Measurements from ENCODE around the gene ZNF648.
A peak's percentile ranks its signal among the peaks of the same experiment; 100 is the strongest.
"Not testable (repeated sequence)": the region's sequence is repeated elsewhere in the genome, so short reads cannot be mapped to it uniquely, and the experiment has no call there.

ZNF648 gene, protein sequence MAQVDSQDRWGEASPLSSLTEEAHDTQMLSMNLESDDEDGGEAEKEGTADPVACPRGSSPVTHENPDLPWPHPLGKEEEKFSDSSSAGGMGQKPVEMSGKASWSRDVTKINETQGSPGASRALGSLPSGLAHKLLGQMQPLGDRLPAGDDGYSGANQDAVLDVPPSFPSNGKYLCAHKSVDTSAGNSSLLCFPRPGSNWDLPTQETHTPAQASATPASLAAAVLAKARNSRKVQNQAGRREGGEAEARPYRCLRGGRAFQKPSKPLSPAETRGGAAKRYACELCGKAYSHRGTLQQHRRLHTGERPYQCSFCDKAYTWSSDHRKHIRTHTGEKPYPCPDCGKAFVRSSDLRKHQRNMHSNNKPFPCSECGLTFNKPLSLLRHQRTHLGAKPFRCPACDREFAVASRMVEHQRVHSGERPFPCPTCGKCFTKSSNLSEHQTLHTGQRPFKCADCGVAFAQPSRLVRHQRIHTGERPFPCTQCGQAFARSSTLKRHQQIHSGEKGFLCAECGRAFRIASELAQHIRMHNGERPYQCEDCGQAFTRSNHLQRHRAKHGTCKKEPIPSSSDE

GRCh38 chr1:182061594-182061993, at the start of gene ZNF648:
ZNF648 (minus strand) TSS chr1:182061712; CDS start chr1:182058010, 3,702 bp downstream.
- no peak for DNase-seq

DNA sequence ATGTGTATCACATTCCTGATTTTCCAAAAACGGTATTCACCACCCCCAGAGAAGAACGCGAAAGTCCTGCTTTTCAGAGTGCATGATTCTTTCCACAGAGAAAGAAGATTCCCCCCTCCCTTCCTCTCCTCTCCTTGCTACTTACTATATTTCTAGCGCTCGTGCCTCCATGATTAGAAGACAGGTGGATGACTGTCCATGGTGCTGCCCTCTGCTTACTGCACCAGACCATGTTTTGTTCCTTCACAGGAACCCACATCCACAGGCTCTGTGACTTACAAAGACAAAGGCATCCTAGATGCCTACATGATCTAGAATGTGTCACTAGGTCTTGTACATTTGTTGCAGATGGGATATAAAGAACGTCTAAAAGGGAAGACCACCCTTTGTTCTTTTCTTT, 49.1 kb upstream of the ZNF648 start:
- DNase-seq, result no peak

DNA sequence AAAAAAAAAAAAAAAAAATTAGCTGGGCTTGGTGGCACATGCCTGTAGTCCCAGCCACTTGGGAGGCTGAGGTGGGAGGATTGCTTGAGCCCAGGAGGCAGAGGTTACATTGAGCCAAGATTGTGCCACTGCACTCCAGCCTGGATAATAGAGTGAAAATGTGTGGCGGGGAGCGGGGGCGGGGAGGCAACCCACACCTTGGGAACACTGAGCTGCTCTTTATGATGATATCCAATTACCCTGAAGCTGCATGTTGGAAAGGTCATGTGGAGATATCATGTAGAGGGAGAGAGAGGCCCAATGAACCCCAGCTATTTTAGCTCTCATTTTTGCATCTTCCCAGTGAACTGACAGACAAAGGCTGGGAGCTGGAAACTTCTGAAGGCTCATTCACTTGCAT, 48.3 kb upstream of the ZNF648 start:
- no peak for DNase-seq

DNA sequence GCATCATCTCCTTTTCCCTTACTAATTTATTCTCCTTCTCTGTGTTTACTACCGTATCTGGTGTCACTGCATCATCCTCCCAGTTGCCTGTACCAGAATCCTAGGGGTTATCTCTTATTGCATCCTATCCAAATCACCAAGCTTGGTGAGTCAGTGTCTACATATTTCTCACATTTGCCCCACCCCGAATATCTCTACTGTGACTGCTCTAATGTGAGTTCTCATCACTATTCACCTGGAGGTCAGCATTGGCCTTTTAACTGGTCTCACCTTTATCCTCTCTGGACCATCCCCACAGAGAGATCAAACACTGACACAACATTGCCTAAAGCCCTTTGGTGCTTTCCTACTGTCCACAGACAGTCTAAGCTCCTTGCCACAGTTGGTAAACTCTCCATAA, 45.7 kb upstream of the ZNF648 start:
- no peak for DNase-seq

GRCh38 chr1:182102043-182102416, 40.5 kb upstream of the ZNF648 start:
- DNase-seq, result no peak

DNA sequence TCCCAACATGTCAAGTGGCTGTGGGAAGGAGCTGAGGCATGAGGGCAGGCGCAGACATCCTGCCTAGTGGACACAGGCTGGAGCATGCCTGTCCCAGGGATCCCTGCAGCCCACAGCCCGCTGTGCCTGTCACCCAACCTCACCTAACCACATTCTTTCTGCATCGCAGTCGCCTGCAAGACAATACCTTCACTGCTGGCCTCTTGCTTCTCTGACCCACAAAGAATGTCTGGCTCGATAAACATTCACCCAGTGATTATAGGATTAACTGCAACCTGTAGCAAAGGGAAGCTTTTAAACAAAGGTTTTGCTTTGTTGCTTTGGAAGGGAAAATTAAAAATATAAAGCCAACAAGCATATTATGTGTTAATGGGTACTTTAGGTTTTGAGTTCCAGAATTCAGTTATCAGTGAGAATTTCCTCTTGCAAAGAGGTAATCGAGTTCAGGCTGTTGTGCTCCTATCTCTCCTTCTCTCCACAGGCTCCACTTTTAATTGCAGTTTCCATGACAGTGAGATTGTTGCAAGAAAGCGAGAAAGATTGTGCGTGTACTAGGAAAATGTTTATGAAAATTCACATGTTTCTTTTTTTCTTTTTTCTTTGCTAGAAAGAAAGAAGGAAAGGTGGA, 40.0 kb upstream of the ZNF648 start:
- no peak for DNase-seq

DNA sequence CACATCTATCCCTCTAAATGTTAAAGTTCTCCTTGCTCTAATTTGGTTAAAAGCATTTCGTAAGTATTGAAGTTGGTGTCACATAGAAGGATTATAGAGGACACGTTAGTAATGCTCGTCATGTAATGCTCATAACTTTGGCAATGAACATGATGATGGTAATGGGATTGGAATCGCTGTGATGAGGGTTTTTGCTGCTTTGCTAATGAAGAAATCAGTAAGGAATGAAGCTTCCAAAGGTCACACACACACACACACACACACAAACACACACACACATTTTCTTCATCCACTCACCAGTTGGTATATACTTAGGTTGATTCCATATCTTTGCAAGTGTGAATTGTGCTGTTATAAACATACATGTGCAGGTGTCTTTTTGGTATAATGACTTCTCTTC, 36.8 kb upstream of the ZNF648 start:
- DNase-seq, result no peak

DNA sequence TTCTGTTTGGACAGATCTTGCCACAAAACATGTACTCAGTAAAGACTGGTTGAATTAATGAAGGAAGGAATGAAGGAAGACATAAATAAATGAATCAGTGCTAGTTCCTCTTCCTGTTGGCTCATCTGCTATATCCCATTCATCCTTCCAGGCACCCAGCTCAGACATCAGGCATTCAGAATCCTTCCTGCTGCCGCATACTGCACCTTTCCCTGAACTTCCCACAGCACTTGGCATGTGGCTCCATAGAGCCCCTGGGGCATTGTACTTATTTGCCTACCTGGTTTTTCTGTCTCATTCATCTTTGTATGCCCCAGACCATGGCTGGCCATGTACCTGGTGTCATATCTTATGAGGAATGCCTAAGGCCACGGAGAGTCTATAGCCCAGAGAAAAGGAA, 34.4 kb upstream of the ZNF648 start:
- DNase-seq, result no peak

GRCh38 chr1:182094514-182095005, 33.0 kb upstream of the ZNF648 start:
- not testable (repeated sequence) for DNase-seq

GRCh38 chr1:182093781-182094180, 32.3 kb upstream of the ZNF648 start:
- no peak for DNase-seq

DNA sequence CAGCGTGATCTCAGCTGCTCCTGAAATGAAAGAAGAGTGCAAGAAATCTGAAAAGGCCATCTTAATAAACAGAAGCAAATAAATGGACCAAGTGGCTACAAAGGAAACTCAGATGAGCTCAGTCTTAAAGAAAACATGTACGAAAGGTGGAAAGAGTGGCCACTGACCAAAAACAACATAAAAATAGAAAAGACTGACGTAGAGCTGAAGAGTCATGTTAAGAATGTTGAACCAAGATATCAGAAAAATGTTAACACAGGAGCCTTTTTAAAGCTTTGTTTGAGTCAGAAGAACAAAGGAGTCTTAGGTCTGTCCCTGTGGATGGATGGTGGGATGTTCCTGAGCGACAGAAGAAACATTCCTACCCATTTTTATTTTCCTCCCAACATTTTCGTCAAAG, 30.8 kb upstream of the ZNF648 start:
- no peak for DNase-seq

- no peak for DNase-seq
Measured at GRCh38 chr1:182091083-182091482, 29.6 kb upstream of the ZNF648 start.

DNA sequence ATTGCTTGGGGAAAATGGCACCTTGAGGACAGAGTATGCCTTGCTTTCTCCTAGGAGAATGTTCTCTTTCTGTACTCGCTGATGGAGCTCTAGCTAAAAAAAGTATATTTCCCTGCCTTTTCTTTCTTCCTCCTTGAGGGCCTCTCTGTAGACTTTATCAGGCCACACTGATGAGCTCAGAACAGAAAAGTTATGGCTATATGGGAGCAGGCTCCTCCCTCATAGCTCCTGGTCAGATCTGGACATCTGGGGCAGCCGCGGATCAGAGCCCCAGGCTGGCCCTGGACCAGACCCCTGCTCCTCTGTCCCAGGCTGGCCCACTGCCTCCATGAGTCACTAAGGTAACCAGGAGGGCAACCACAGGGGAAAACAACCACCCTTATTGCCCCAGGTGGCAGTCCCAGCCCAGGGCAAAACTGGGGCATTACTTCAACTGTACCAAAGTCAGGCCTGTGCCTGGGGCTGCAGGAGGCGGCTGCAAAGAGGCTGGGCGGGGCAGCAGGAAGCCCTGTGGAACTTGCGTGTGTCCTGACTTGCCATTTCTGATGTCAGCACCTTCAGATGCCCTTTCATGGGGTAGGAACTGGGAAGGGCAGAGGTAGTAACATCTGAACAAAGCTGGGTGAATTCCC, 26.3 kb upstream of the ZNF648 start:
- DNase-seq, result no peak

- no peak for DNase-seq
Measured at GRCh38 chr1:182087304-182087703, 25.8 kb upstream of the ZNF648 start.

DNA sequence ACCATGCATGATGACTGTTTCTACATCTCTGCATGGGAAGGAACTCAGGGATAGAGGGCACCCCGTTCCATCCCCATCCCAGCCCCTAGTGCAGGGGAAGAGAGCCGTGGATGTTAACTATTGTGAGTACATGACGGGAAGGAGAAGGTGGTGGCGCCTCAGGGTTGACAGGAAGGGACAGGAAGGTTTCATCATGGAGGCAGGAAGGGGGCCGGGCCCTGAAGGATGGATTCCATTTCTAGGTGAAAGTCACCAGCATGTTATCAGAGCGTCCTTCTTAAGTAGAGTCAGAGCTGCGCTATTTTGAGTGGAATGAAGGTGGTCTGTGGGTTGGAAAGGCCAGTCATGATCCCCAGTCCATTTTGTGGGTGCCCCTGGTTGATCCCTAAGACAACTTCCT, 25.1 kb upstream of the ZNF648 start:
- no peak for DNase-seq

- DNase-seq, result no peak
Measured at GRCh38 chr1:182086136-182086535, 24.6 kb upstream of the ZNF648 start.

DNA sequence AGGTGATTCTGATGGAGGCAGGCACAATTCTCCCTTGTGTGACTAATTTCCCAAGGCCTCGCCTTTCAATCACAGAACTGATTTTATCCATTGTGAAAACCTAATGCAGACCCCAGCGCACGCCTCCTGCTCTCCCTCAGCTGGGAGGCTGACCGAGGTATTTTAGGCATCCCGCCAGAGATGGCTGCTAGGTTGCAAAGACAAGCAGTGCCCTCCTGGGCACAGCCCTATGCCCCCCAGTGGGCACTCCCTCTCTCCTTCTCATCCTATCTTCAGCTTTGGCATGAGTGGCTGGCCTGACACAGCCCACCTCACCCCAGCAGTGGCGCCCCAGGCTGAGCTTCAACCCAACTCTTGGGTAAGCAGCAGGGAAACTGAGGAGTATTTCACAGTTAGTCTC, 24.2 kb upstream of the ZNF648 start:
- DNase-seq, result no peak

- DNase-seq, result peak; percentile 82
Measured at GRCh38 chr1:182084487-182085316, 23.2 kb upstream of the ZNF648 start.

DNA sequence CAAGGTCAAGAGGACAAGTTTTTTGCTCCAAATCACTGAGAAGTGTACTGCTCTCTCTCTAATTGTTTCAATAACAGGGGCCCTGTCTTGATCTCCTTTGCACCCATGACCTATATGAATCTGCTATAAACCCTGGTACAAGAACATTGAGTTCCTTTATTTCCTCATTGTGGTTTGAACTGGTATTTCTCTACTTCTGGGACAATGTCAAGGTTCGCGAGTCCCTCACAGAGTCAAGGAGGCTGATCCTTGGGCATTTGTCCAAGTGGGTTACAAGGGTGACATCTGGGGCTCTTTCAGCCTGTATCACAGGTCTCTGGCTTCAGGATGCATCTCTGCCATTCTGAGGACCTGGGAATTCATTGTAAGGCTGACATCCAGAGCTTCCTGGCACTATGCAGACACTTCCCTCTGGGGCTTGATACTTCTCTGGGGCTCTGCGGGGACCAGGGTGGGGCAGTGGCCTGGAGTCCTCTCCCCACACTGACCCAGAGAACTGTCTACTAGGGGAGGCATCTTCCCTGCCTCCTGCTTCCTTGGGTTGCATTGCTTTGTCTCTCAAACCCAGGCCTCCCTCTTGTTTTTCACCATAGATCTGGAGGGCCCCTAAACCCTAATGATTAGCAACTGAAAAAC, 22.5 kb upstream of the ZNF648 start:
- no peak for DNase-seq

GRCh38 chr1:182080955-182081582, 19.6 kb upstream of the ZNF648 start:
- no peak for DNase-seq

- no peak for DNase-seq
Measured at GRCh38 chr1:182080040-182080439, 18.5 kb upstream of the ZNF648 start.

DNA sequence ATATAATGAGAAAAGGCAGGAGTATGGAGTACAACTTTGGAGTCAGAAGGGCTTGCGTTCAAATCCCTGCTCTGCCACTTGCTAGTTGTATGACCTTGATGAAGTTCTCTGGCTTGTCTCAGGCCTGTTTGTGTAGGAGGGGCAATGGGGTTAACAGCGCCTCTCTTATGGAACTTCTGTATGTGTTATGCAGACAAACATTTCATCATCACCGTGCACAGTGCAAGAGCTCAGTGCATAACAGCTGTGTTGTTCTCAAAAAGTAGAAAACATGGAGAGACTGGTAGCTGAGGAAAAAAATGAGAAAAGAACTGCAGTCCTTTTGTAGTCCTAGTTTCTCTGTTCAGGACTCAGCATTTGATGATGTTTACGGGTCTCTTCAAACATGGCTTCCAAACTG, 10.4 kb upstream of the ZNF648 start:
- DNase-seq, result no peak
